GM19463 (cell line): Measurements from ENCODE around the gene DPP7.
"Not testable (repeated sequence)": the region's sequence is repeated elsewhere in the genome, so short reads cannot be mapped to it uniquely, and the experiment has no call there.

Experiments used
- ATAC-seq: cut with Tn5 transposase; IDR thresholded peaks from one replicate; pipeline ENCODE4 v1.9.1; 2021; ENCODE audit warnings: mild to moderate bottlenecking, moderate library complexity; ENCODE audit not compliant: unreplicated experiment

Gene DPP7

GRCh38 chr9:137130176-137130755, 15.7 kb upstream of the DPP7 start:
- peak; percentile 8 for ATAC-seq

- peak; percentile 90 for ATAC-seq
Measured at GRCh38 chr9:137129456-137130175, 15.1 kb upstream of the DPP7 start.

GRCh38 chr9:137128862-137129455, 14.4 kb upstream of the DPP7 start:
- peak; percentile 5 for ATAC-seq

- ATAC-seq, result no peak
Measured at GRCh38 chr9:137128158-137128861, 13.8 kb upstream of the DPP7 start.

- no peak for ATAC-seq
Measured at GRCh38 chr9:137127301-137128157, 13.0 kb upstream of the DPP7 start.

- no peak for ATAC-seq
Measured at GRCh38 chr9:137126786-137127185, 12.3 kb upstream of the DPP7 start.

- not testable (repeated sequence) for ATAC-seq
Measured at GRCh38 chr9:137123952-137124462, 9.5 kb upstream of the DPP7 start.

GRCh38 chr9:137123468-137123837, 8.9 kb upstream of the DPP7 start:
- ATAC-seq, result no peak

GRCh38 chr9:137122796-137123467, 8.4 kb upstream of the DPP7 start:
- ATAC-seq, result not testable (repeated sequence)

- ATAC-seq, result not testable (repeated sequence)
Measured at GRCh38 chr9:137121927-137122795, 7.6 kb upstream of the DPP7 start.

- ATAC-seq, result not testable (repeated sequence)
Measured at GRCh38 chr9:137118092-137118603, 3.6 kb upstream of the DPP7 start.

- no peak for ATAC-seq
Measured at GRCh38 chr9:137117269-137117731, 2.8 kb upstream of the DPP7 start.

GRCh38 chr9:137116728-137117127, 2.2 kb upstream of the DPP7 start:
- ATAC-seq, result no peak

- no peak for ATAC-seq
Measured at GRCh38 chr9:137116027-137116507, 1.5 kb upstream of the DPP7 start.

GRCh38 chr9:137115394-137116026, 977 bp upstream of the DPP7 start:
- no peak for ATAC-seq

GRCh38 chr9:137114220-137114612, 317 bp downstream of the DPP7 start:
- peak; percentile 27 for ATAC-seq

- ATAC-seq, result no peak
Measured at GRCh38 chr9:137113385-137114159, 961 bp downstream of the DPP7 start.
